Erythroblast (primary cell): Measurements from ENCODE around the gene ADAT1.

Experiments used
- GATA1 ChIP-seq: IDR thresholded peaks from 2 replicates; pipeline ENCODE4 v1.6.1; 2011; ENCODE audit warnings: low read depth, mild to moderate bottlenecking, control low read depth, low read length, moderate library complexity
- POLR2A ChIP-seq: IDR thresholded peaks from 2 replicates; pipeline ENCODE4 v1.6.1; 2011; ENCODE audit warnings: mild to moderate bottlenecking, low read length

GRCh38 chr16:75593308-75593707 is 29.8 kb downstream of the ADAT1 start:
- TF ChIP-seq POLR2A (no peak), GATA1 (no peak)
